Astrocyte of the spinal cord (primary cell): Measurements from ENCODE around the gene FOXD2.
A peak's percentile ranks its signal among the peaks of the same experiment; 100 is the strongest.

Experiments used
- DNase-seq: peaks from one replicate; pipeline ENCODE4 v3.0.0; 2011; ENCODE audit warnings: low read depth, low spot score
- H3K4me3 ChIP-seq: 2 replicates; pipeline ENCODE4 v1.5.1; 2011; ENCODE audit warnings: low read depth, mild to moderate bottlenecking, low read length, moderate library complexity
- in situ Hi-C: cut with HindIII; loops from 2 replicates; pipeline ENCODE4 v1.10.0; 2017; ENCODE audit warnings: low sequenced_read_pairs
- TF ChIP-seq, protein P1 (sequence below): IDR thresholded peaks from 2 replicates; pipeline ENCODE4 v1.5.1; 2012; ENCODE audit warnings: low read depth, mild to moderate bottlenecking, low read length, inconsistent platforms

The FOXD2 gene

GRCh38 chr1:47442202-47442601 lies 4.4 kb downstream of the FOXD2 start:
- no peak overlapping the region for H3K4me3 ChIP-seq
- in situ Hi-C loops = no loop called here
- TF ChIP-seq, protein P1, sequence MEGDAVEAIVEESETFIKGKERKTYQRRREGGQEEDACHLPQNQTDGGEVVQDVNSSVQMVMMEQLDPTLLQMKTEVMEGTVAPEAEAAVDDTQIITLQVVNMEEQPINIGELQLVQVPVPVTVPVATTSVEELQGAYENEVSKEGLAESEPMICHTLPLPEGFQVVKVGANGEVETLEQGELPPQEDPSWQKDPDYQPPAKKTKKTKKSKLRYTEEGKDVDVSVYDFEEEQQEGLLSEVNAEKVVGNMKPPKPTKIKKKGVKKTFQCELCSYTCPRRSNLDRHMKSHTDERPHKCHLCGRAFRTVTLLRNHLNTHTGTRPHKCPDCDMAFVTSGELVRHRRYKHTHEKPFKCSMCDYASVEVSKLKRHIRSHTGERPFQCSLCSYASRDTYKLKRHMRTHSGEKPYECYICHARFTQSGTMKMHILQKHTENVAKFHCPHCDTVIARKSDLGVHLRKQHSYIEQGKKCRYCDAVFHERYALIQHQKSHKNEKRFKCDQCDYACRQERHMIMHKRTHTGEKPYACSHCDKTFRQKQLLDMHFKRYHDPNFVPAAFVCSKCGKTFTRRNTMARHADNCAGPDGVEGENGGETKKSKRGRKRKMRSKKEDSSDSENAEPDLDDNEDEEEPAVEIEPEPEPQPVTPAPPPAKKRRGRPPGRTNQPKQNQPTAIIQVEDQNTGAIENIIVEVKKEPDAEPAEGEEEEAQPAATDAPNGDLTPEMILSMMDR = no peak
- DNase-seq = no peak

GRCh38 chr1:47442842-47443529 lies 5.1 kb downstream of the FOXD2 start:
- H3K4me3 ChIP-seq = no peak overlapping the region
- TF ChIP-seq, protein P1 = no peak
- in situ Hi-C loops = no loop called here
- no peak for DNase-seq

- in situ Hi-C loops = no loop called here
- no peak for DNase-seq
- H3K4me3 ChIP-seq = no peak overlapping the region
- TF ChIP-seq, protein P1 = no peak
Observed at GRCh38 chr1:47443530-47444296, 5.9 kb downstream of the FOXD2 start.

GRCh38 chr1:47444297-47444561 lies 6.4 kb downstream of the FOXD2 start:
- TF ChIP-seq, protein P1 = no peak
- in situ Hi-C loops = no loop called here
- peak overlapping the region; percentile 10 for H3K4me3 ChIP-seq
- no peak for DNase-seq

- TF ChIP-seq, protein P1 = no peak
- peak overlapping the region; percentile 10 for H3K4me3 ChIP-seq
- no peak for DNase-seq
- in situ Hi-C loops = no loop called here
Observed at GRCh38 chr1:47444562-47445465, 7.0 kb downstream of the FOXD2 start.

GRCh38 chr1:47445823-47446550 lies 8.1 kb downstream of the FOXD2 start:
- no peak overlapping the region for H3K4me3 ChIP-seq
- TF ChIP-seq, protein P1 = no peak
- in situ Hi-C loops = no loop called here
- no peak for DNase-seq
